RPMI8226 (cell line): ENCODE results near the gene UBASH3B.
A peak's percentile ranks its signal among the peaks of the same experiment; 100 is the strongest.
"Not testable (repeated sequence)": the region's sequence is repeated elsewhere in the genome, so short reads cannot be mapped to it uniquely, and the experiment has no call there.

Source experiments
- DNase-seq: peaks from one replicate; pipeline ENCODE4 v3.0.0-alpha.2; 2015

Gene UBASH3B

GRCh38 chr11:122711831-122712381, 56.4 kb downstream of the UBASH3B start:
- DNase-seq = no peak

GRCh38 chr11:122714004-122714403, 58.5 kb downstream of the UBASH3B start:
- DNase-seq = no peak

- no peak for DNase-seq
These were observed 59.0 kb downstream of the UBASH3B start for GRCh38 chr11:122714484-122714883.

- DNase-seq = no peak
These were observed 60.3 kb downstream of the UBASH3B start for GRCh38 chr11:122715548-122716440.

- DNase-seq = no peak
These were observed 61.8 kb downstream of the UBASH3B start for GRCh38 chr11:122717264-122717867.

GRCh38 chr11:122720107-122720881, 64.8 kb downstream of the UBASH3B start:
- DNase-seq = no peak

GRCh38 chr11:122721201-122721963, 65.9 kb downstream of the UBASH3B start:
- no peak for DNase-seq

- no peak for DNase-seq
These were observed 66.4 kb downstream of the UBASH3B start for GRCh38 chr11:122721964-122722266.

- no peak for DNase-seq
These were observed 67.6 kb downstream of the UBASH3B start for GRCh38 chr11:122723106-122723505.

GRCh38 chr11:122723576-122723975, 68.1 kb downstream of the UBASH3B start:
- DNase-seq = no peak

- DNase-seq = no peak
These were observed 69.0 kb downstream of the UBASH3B start for GRCh38 chr11:122724520-122724919.

- no peak for DNase-seq
These were observed 70.5 kb downstream of the UBASH3B start for GRCh38 chr11:122726028-122726427.

- peak; percentile 81 for DNase-seq
These were observed 71.8 kb downstream of the UBASH3B start for GRCh38 chr11:122727101-122727929.

- DNase-seq = no peak
These were observed 73.0 kb downstream of the UBASH3B start for GRCh38 chr11:122728561-122728960.

- no peak for DNase-seq
These were observed 73.6 kb downstream of the UBASH3B start for GRCh38 chr11:122729139-122729538.

GRCh38 chr11:122730694-122731093, 75.2 kb downstream of the UBASH3B start:
- not testable (repeated sequence) for DNase-seq

GRCh38 chr11:122731500-122731913, 76.0 kb downstream of the UBASH3B start:
- DNase-seq = no peak

GRCh38 chr11:122732342-122733315, 77.1 kb downstream of the UBASH3B start:
- no peak for DNase-seq

- peak; percentile 82 for DNase-seq
These were observed 77.8 kb downstream of the UBASH3B start for GRCh38 chr11:122733318-122733717.

- DNase-seq = no peak
These were observed 79.5 kb downstream of the UBASH3B start for GRCh38 chr11:122734848-122735496.
